ENCODE measurements around the gene RBM33.

RBM33 gene

DNA sequence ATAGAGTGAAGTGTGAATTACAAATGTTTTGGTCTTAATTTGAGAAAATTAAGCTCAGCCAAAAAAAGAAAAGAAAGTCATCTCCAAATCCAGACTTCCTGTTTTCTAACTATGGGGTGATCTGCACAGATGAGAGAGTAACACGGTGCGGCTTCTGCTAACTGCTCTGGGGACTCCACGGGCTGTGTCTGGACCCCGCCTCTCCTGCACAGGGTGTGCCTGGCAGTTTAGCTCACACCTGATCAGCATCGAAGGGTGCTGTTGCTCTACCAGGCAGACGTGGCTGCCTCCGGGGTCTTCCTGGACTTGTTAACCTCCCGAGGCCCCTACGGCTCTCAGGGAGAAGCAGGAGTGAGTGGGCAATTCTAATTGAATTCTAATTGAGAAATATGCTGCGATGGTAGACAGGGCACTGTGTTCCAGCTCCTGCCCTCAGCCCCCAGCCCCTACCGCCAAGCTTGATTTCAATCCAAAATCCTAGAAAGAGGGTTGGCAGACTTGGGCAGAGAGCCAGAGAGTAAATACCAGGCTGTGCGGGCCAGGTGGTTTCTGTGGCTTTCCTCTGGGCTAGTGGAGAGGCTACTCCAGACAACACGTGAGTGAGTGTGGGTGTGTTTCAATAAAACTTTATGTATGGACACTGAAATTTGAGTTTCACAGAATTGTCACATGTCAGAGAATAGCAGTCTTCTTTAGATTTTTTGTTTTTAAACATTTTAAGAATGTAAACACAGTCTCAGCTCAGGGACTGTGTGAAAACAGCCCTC is 154.4 kb downstream of the RBM33 start:
- no peak for DNase-seq

DNA sequence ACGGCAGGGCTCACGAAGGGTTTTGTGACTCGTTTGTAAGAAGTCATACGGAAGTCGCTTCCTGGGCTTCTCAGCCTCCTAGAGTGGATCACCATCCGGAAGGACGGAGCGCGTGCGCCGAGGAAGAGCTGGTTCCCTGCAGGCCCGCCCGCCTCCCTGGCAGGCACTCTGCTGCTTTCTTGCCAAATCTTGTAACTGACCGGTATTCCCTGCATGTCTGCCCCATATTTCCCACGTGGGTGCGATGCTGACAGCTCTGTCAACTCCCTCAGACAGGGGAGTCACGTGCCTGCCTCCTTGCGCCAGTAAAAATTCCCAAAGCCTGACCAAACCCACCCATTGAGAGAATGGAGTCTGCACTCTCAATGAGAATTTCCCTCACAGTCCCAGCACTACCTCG is 155.1 kb downstream of the RBM33 start:
- no peak for DNase-seq

DNA sequence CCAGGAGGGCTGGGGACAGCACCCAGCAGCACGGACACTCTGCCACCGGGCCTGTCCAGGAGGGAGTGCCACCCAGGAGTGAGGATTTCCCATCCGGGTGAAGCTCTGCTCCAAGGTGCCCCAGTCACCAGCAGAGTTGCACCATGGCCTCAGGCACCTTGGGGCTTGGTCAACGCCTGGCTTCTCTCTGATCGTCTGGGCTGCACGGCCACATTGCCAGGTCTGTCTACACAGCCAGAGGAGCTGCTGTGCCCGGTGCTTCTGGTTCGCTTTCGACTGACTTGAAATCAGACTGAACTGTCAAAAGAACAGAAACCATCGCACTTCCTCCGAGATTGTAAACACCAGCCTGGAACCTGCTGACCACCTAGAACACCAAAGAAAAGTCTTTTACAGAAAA is 155.8 kb downstream of the RBM33 start:
- DNase-seq = no peak

DNA sequence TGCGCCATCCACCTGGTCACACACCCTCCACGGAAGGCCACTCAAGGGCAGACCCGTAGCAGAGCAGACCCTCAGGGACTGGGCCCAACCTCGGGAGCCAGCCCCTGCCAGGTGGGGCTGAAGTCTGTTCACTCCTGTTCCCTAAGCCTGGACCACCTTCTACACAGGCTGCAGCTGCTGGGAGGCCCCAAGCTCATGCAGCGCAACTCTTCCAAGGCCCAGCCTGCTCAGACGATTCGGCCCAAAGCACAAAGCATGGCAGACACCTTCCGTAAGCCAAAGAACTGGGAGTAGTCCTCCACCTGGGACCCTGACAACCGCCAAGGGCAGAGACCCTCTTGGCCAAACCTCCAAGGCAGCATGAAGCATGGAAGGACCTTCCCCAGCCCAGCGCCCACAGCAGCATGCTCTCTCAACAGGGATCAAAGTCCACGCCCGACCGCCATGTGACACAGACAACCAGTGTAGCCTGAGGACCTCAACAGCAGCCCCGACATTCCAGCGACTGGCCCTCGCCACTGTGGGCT is 156.3 kb downstream of the RBM33 start:
- no peak for DNase-seq

DNA sequence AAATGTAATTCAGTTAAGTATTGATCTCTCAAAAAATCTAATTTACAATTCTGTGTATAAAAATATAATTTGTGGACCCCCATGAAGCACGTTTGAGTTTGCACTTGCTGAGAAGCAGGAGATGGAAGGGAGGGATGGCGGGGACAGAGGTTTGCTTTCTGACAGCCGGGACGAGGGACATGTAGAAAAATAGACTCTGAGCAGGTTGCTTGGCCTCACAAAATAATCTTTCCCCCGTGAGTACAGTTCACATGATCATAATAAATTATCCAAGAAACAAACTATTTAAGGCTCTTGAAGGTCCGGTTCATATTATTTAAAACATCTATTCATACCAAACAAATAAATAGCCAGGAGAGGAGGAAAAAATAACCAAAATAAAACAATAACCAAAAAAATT is 157.8 kb downstream of the RBM33 start:
- DNase-seq = no peak

GRCh38 chr7:155802906-155803417 is 158.5 kb downstream of the RBM33 start:
- no peak for DNase-seq

DNA sequence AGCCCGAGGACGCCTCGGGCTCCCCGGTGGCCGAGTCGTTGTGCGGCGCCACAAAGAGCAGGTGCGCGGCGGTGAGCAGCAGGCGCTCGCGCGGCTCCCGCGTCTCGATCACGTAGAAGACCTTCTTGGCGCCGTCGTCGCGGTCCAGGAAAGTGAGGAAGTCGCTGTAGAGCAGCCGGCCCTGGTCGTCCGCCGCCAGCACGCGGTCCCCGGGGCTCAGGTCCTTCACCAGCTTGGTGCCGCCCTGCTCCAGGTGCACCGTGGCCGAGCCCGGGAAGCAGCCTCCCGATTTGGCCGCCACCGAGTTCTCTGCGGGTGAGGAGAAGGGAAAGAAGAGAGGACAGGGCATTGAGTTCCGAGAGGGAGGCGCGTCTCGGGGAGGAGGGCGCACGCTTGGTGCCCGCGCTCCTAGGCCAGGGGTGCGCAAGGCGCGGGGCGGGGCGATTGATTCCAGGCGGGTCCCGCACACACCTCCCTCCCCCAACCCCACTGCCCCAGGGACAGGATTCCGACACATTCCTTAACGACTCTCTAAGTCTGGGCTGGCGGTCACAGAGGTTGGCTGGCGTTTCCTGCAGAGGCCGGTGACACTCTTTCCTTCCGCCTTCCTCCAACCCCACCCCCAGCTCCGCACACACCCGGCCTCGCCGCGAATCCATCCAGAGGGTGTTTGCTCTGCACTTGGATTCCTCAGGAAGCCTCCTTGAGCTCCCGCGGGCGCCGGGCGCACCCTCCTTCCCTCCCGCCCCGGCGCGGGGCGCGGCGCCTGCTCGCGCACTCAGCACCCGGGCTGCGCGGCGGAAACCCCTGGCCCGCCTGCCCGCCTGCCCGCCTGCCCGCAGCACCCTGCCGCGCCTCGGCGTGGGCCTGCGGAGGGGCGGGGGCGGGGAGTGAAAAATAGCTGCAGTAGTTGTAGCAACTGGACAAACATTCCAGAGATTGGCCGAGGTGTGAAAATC is 159.2 kb downstream of the RBM33 start:
- peak; percentile 83 for DNase-seq

DNA sequence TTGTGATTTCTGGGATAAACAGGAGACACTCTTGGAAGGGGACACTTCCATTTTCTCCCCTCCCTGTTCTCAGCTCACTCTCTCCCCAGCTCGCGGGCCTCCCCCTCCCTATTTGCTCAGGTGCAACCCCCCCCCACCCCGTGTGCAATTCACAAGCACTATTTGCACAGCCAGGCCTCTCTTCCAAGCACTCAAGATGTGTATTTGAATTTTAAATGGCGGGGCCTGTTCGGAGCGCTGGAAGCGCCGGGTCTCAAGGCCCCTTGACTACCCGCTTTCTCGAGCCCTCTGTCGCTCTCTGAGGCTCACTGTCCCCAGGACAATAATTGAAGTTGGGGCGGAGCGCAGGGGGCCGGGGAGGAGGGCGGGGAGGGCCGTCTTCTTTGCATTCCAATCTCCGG is 160.0 kb downstream of the RBM33 start:
- no peak for DNase-seq

DNA sequence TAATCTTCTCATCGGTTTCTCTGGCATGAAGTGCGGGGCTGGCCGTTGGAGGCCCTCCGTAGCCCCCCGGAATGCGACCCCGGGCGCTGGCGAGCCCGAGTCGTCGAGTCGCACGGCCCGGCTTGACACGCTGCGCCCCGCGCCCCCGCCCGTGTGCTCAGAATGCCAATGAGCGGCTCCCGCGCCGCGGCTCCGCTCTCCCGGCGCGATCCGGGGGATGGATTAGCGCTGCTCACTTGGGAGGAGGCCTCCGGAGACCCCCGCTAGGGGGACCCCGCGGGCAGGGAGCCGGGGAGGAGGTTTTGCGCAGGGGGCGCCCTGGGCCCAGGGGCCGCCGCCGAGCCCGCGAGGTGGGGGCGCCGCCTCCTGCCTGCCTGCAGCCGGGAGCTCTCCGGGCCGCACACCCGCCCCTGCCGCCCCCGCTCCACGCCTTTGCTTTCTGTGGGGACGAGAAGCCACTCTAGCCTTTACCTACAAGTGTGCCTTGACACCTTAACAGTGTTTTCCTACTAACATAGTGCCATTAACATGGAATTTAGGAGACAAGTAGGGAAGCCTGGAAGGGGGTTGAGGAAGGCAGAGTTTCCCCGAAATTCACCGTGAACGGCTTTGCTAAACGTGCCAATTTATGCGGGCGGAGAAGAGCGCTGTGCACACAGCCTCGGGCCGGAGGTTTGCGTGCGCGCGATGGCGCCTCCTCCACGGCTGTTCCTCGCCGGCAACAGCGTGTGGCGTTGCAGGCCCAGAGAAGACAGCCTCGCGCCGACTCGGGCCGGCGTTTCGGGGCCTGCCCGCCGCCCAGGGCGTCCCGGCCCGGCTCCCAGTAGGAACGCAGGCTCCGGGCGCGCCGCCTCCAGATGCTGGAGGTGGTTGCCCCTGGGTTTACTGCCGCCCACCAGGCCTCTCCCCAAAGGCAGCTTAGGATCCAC is 160.7 kb downstream of the RBM33 start:
- peak; percentile 95 for DNase-seq

DNA sequence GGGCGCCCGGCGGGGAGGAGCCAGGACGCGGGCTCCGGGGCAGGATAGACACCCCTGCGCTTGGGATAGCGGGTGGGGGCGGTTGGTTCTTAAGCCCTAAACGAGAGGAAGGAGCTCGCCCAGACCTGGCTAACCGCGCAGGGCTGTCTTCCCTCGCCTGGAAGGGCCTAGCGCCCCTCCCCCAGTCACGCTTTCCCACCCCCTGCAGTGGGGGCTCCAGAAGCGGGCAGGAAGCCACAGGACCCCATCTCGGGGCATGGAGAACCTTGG is 161.3 kb downstream of the RBM33 start:
- no peak for DNase-seq

DNA sequence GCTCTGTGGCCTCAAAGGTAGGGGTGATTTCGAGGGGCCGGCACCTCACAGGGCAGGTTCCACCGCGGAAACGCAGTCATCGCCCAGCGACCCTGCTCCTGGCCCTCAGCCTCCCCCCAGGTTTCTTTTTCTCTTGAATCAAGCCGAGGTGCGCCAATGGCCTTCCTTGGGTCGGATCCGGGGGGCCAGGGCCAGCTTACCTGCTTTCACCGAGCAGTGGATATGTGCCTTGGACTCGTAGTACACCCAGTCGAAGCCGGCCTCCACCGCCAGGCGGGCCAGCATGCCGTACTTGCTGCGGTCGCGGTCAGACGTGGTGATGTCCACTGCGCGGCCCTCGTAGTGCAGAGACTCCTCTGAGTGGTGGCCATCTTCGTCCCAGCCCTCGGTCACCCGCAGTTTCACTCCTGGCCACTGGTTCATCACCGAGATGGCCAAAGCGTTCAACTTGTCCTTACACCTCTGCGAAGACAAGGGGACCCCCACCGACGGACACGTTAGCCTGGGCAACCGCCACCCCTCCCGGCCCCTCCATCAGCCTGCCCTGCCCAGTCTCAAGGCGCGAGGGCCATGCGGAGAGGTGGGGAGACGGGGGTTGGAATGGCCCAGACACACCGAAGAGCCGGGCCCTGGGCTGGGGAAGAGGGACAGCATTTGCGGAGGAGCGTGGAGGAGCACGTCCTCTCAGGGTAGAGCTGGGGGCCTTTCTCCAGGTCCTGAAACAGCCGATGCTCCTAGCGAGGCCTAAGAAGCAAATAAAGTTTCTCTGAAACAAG is 161.8 kb downstream of the RBM33 start:
- DNase-seq = no peak

GRCh38 chr7:155807065-155807671 is 162.7 kb downstream of the RBM33 start:
- no peak for DNase-seq

DNA sequence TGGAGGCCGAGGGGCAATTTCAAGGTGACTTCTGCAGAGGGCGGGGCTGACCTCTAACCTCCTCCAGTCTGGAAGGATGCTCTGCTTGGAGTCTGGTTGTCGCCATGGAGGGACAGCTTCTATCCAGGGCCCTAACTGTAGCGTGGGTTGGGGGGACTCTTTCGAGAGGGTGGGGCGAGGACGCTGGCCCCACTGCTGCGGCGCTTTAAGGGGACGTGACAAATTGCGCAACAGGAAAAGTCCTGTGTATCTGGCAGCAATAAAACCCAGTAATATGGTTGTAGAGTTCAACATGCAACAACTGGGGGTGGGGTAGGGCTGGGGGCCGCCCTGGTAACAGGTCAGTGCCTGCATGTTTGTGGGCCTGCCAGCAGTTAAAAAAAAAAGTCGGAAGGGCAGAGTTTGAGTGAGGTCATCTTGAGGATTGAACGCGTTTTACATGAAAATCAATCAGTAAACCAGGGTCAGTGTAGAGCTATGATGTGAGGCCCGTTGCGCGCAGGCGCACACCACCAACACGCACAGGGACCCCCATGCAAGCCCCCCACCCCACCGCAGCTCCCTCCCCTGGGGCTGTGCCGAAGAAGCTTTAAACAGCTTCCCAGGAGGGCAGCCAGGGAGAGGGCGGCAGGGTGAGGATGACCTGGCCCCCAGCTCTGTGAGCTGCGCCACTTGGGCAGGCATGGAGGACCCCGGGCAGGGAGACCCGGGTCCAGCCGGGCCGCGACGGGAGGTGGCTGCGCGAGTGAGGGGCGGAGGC is 163.5 kb downstream of the RBM33 start:
- DNase-seq = no peak

- peak; percentile 61 for DNase-seq
Measured at GRCh38 chr7:155808549-155809331, 164.3 kb downstream of the RBM33 start.

DNA sequence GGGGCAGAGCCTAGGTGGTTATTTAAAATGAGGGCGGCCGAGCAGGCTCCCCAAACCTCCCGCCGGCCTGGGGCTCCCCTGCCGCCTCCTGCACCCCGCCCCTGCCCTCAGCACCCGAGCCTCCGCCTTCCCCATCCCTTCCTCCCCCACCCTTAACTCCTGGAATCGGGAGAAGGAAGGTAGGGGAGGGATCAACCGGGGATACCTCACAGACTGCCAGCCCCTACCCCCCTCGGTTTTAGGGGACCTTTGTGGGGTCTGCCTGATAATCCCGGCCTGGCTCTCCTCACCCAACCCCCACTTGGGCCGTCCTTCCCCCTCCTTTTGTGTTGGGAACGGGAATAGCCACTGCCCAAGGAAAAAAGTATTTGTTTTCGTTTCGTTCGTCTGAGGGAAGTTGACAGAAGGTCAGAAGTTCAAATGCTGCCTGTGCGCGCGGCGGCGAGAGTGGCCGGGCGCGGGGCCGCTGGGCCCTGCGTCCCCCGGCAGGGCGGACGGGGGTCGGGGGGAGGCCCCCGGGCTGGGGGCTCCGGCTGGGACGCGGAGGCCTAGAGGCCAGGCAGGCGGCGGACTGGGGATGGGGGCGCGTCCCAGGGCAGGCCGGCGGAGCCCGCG is 165.0 kb downstream of the RBM33 start:
- DNase-seq = no peak

- no peak for DNase-seq
Measured at GRCh38 chr7:155809947-155810769, 165.7 kb downstream of the RBM33 start.

- DNase-seq = no peak
Measured at GRCh38 chr7:155810770-155811559, 166.5 kb downstream of the RBM33 start.

DNA sequence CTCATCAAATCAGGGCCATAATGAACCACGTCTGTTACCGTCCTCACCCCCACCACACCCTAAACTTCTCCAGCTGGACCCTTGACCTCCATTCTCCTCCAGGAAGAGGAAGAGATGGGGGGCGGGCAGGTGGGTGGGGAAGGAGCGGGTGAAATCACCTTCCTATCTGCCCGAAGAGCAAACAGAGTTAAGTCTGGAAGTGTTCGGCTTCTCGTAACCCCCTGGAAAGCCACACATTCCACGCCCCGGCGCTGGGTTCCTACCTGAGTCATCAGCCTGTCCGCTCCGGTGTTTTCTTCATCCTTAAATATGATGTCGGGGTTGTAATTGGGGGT is 167.1 kb downstream of the RBM33 start:
- DNase-seq = peak; percentile 57
